HG03108 (cell line): ENCODE measurements around the gene TBC1D9B.

ENCODE experiments used
- ATAC-seq: cut with Tn5 transposase; IDR thresholded peaks from one replicate; pipeline ENCODE4 v1.9.1; 2021; ENCODE audit warnings: moderate library complexity; ENCODE audit not compliant: unreplicated experiment

The TBC1D9B gene

GRCh38 chr5:179822059-179822432, 85.7 kb downstream of the TBC1D9B start:
- ATAC-seq, result no peak

- ATAC-seq, result peak; percentile 44
These were observed 86.2 kb downstream of the TBC1D9B start for GRCh38 chr5:179821298-179822058.

- ATAC-seq, result peak; percentile 32
These were observed 87.0 kb downstream of the TBC1D9B start, which contains the start of gene SQSTM1 for GRCh38 chr5:179820483-179821297. TSS of gene SQSTM1 (plus strand) at chr5:179820905. CDS start at chr5:179820937, 32 bp downstream.

- no peak for ATAC-seq
These were observed 87.6 kb downstream of the TBC1D9B start for GRCh38 chr5:179820127-179820482.

- ATAC-seq, result no peak
These were observed 88.2 kb downstream of the TBC1D9B start for GRCh38 chr5:179819296-179820126.

- ATAC-seq, result peak; percentile 60
These were observed 88.9 kb downstream of the TBC1D9B start for GRCh38 chr5:179818746-179819295.

- ATAC-seq, result no peak
These were observed 89.6 kb downstream of the TBC1D9B start for GRCh38 chr5:179817890-179818745.

- no peak for ATAC-seq
These were observed 90.2 kb downstream of the TBC1D9B start for GRCh38 chr5:179817470-179817840.

GRCh38 chr5:179816796-179817469, 90.8 kb downstream of the TBC1D9B start:
- ATAC-seq, result no peak

- no peak for ATAC-seq
These were observed 91.3 kb downstream of the TBC1D9B start for GRCh38 chr5:179816401-179816795.

GRCh38 chr5:179815491-179816249, 92.0 kb downstream of the TBC1D9B start:
- ATAC-seq, result no peak

- ATAC-seq, result no peak
These were observed 93.6 kb downstream of the TBC1D9B start for GRCh38 chr5:179814090-179814489.

- no peak for ATAC-seq
These were observed 94.6 kb downstream of the TBC1D9B start for GRCh38 chr5:179812997-179813607.

- ATAC-seq, result no peak
These were observed 95.4 kb downstream of the TBC1D9B start for GRCh38 chr5:179812135-179812825.
